Uterus (tissue), 4 donors: Measurements from ENCODE around the gene RANGRF. TPM values are rescaled to one million over a fixed set of nuclear protein-coding genes. Genes with fewer than 3 reads are reported as not detected.

Experiments
- DNase-seq, 2 donors: peaks; one replicate each; pipeline ENCODE4 v3.0.0-alpha.2; 2019 to 2020
- H3K27ac ChIP-seq, 2 donors: fragments of 200-600 bp; sonication (generic); 1 replicate in 1 of 2; 2 replicates in 1 of 2; pipeline ENCODE4 v1.5.1; 2016 to 2018
- H3K27me3 ChIP-seq, 2 donors: fragments of 200-600 bp; sonication (generic); one replicate each; pipeline ENCODE4 v1.5.1; 2018 to 2019; ENCODE audit warnings: control low read depth in 1 of 2
- H3K36me3 ChIP-seq, 2 donors: fragments of 200-600 bp; sonication (generic); one replicate each; pipeline ENCODE4 v1.5.1; 2019; ENCODE audit warnings: control low read depth in 1 of 2
- H3K4me1 ChIP-seq, 2 donors: fragments of 200-600 bp; sonication (generic); one replicate each; pipeline ENCODE4 v1.5.1; 2018 to 2019; ENCODE audit warnings: control low read depth in 1 of 2
- H3K4me3 ChIP-seq, 2 donors: fragments of 200-600 bp; sonication (generic); 1 replicate in 1 of 2; 2 replicates in 1 of 2; pipeline ENCODE4 v1.5.1; 2018 to 2019; ENCODE audit warnings: mild to moderate bottlenecking in 1 of 2
- H3K9me3 ChIP-seq, 2 donors: fragments of 200-600 bp; sonication (generic); one replicate each; pipeline ENCODE4 v1.5.1; 2019; ENCODE audit warnings: control low read depth in 1 of 2
- CTCF ChIP-seq, 4 experiments: fragments of 200-600 bp in 2 of 4; fragments of 450-650 bp in 2 of 4; sonication (generic) in 2 of 4; IDR thresholded peaks; one replicate each; pipeline ENCODE4 v1.5.1; 2016 to 2019; ENCODE audit warnings: antibody characterized with exemption in 4 of 4, mild to moderate bottlenecking in 2 of 4, moderate library complexity in 1 of 4
- POLR2A ChIP-seq, 2 donors: fragments of 450-650 bp; IDR thresholded peaks; one replicate each; pipeline ENCODE4 v1.6.1; 2016; ENCODE audit warnings: antibody characterized with exemption in 2 of 2, mild to moderate bottlenecking in 1 of 2, moderate library complexity in 1 of 2
- intact Hi-C: fragments of 100-400 bp; cut with DNase I; formaldehyde crosslinking; loops from one replicate; pipeline ENCODE4 v1.15.1; 2023; ENCODE audit warnings: low total_unique reads
- total RNA-seq, 4 donors: library from RNA; depleted of rRNA in 3 of 4; stranded (reverse); fragments of >200 nt in 3 of 4; gene quantifications; one replicate each; pipeline versions ENCODE4 v1.1.0 to v1.2.4, GENCODE V29; 2014 to 2023
- donor health status: DM: yes; HTN: yes; CAD: no.

RANGRF gene
- total RNA-seq, 4 donors from 2014 or later: 5.1 to 39.6 (median 16.4) TPM

DNA sequence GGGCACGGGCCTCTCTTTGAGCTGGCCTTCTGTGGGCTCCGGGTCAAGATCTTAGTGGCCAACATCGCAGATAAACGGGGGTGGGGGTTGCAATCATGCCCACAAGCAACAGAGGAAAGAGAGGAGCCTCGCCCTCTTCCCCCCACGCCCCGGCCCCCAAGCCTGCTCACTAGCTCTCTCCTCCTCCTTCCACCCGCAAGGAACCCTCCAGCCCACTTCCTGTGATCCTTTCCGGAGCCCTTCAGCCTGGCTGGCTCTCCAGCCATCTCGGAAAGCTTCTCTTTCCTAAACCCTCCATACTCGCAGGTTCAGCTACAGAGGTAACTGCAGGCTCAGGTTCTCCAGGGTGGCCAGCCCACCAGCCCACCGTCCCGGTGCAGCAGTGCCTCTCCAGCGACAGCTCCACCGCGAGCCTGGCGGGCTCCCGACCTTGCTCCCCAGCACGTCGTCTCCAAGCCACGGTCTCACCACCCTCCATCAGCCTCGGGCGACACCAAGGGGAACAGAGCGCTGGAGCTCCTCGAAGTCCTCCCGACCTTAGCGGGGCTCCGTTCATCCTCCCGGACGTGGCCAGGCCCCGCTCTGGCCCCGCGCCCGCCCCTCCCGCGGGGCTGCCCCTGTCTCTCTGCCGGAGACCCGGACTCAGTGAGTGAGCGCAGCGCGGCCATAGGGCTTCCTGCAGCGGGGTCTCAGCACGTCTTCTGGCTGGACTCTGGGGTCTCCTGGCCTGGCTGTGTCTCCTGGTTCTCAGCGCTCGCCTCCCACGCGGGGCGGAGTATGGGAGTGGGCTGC is 38.2 kb downstream of the RANGRF start:
- peak in 1 of 2 donors; percentile 37 for DNase-seq
- peak overlapping the region; percentile 32 to 59 for H3K27ac ChIP-seq

DNA sequence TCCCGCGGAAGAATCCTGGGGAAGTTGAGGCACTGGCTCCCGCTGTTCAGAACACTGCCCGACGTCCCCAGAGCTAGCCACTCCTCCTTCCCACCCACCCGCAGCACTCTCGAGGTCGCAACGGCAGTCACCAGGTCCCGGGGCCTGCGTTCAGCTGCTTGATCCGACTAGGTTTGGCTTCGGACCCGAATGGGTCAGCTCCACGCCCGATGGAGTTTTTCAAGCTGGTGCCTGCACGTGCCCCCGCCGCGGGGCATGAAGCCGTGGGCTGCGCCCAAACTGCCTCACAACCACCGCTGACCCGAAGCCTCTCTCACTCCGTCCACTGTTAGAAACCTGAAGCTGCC is 38.8 kb downstream of the RANGRF start:
- Histone ChIP-seq H3K36me3 (no peaks in the 10 kb centered on the region), H3K4me3 (peak overlapping the region; percentile 27 to 37), H3K27me3 (no peaks in the 10 kb centered on the region), H3K4me1 (no peaks in the 10 kb centered on the region), H3K27ac (peak overlapping the region; percentile 32 to 59), H3K9me3 (no peaks in the 10 kb centered on the region)
- no peak for DNase-seq
- TF ChIP-seq POLR2A (IDR thresholded peaks at IDR 0.05) (no peak), CTCF (IDR thresholded peaks at IDR 0.05) (no peak)
- intact Hi-C loops: no loop called here

More for the DNA sequence above, 38.2 kb downstream of the RANGRF start:
- no peaks in the 10 kb centered on the region for H3K36me3 ChIP-seq
- intact Hi-C loops: no loop called here
- H3K27me3 ChIP-seq: no peaks in the 10 kb centered on the region
- H3K9me3 ChIP-seq: no peaks in the 10 kb centered on the region
- H3K4me3 ChIP-seq: peak overlapping the region; percentile 27 to 37
- no peaks in the 10 kb centered on the region for H3K4me1 ChIP-seq
- TF ChIP-seq POLR2A (IDR thresholded peaks at IDR 0.05) (no peak), CTCF (IDR thresholded peaks at IDR 0.05) (no peak)

DNA sequence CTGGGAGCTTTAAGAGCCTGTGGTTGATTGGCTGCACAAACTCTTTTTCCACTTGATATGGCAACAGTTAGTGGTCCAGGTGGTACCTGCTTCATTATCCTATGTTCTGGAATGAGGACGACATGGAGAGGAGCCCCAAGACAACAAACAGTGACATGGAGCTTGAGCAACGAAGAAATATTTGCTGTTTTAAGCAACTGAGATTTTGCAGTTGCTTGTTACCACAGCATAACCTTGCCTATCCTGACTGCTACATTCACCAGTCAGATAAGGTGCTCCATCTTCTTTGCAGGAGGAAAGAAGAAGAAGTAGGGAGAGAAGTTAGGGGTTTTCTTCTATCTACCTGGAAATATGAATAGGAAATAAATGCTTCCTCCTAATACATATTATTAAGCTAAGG is 43.7 kb downstream of the RANGRF start:
- H3K27ac ChIP-seq: no peak overlapping the region
- no peaks in the 10 kb centered on the region for H3K36me3 ChIP-seq
- H3K27me3 ChIP-seq: no peaks in the 10 kb centered on the region
- DNase-seq: no peak
- no peak overlapping the region for H3K4me3 ChIP-seq
- intact Hi-C loops: no loop called here
- TF ChIP-seq CTCF (IDR thresholded peaks at IDR 0.05) (no peak), POLR2A (IDR thresholded peaks at IDR 0.05) (no peak)
- no peaks in the 10 kb centered on the region for H3K4me1 ChIP-seq
- H3K9me3 ChIP-seq: no peaks in the 10 kb centered on the region

DNA sequence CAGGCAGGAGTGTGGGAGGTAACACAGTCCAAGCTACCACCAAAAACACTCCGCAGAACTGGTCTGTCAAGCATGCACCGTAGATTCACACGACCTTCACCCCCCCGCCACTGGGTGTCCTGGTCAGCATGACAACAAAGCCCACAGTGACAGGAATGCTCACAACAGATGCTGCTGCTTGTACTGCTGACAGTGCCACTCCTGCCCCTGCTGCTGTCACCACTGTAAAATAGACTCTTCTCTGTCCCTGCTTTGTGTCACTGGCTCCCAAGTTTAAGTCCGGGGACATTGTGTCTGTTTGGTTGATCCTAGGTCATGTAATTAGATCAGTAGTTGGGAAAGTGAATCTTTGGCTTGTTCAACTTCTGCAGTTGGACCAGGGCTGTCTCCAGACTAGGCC is 44.2 kb downstream of the RANGRF start:
- no peaks in the 10 kb centered on the region for H3K4me1 ChIP-seq
- H3K27me3 ChIP-seq: no peaks in the 10 kb centered on the region
- no peak for DNase-seq
- H3K27ac ChIP-seq: no peak overlapping the region
- H3K36me3 ChIP-seq: no peaks in the 10 kb centered on the region
- no peak for TF ChIP-seq POLR2A (IDR thresholded peaks at IDR 0.05)
- H3K9me3 ChIP-seq: no peaks in the 10 kb centered on the region
- no peak overlapping the region for H3K4me3 ChIP-seq
- intact Hi-C loops: no loop called here

DNA sequence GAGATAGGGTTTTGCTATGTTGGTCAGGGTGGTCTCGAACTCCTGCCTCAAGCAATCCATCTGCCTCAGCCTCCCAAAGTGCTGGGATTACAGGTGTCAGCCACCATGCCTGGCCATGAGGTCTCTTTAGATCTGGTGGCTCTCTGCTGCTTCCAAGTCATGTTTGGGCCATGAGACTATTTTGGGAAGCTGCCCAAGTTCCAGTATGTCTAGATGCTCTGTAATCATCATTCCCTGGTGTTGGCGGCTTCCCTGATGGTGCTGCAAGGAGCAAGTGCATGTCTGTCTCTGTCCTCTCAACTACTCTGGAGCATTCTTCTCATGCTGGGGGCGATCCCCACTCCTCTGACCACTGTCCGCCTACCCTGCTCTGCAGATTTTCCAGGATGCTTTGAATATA is 44.8 kb downstream of the RANGRF start:
- no peak for TF ChIP-seq CTCF (IDR thresholded peaks at IDR 0.05)
- no peak for TF ChIP-seq POLR2A (IDR thresholded peaks at IDR 0.05)
- no peak for DNase-seq
- Histone ChIP-seq H3K27ac (no peak overlapping the region), H3K4me1 (no peaks in the 10 kb centered on the region), H3K36me3 (no peaks in the 10 kb centered on the region), H3K9me3 (no peaks in the 10 kb centered on the region), H3K4me3 (no peak overlapping the region), H3K27me3 (no peaks in the 10 kb centered on the region)
- intact Hi-C loops: no loop called here
